ENCODE measurements around the gene HSPB6.

Gene HSPB6

DNA sequence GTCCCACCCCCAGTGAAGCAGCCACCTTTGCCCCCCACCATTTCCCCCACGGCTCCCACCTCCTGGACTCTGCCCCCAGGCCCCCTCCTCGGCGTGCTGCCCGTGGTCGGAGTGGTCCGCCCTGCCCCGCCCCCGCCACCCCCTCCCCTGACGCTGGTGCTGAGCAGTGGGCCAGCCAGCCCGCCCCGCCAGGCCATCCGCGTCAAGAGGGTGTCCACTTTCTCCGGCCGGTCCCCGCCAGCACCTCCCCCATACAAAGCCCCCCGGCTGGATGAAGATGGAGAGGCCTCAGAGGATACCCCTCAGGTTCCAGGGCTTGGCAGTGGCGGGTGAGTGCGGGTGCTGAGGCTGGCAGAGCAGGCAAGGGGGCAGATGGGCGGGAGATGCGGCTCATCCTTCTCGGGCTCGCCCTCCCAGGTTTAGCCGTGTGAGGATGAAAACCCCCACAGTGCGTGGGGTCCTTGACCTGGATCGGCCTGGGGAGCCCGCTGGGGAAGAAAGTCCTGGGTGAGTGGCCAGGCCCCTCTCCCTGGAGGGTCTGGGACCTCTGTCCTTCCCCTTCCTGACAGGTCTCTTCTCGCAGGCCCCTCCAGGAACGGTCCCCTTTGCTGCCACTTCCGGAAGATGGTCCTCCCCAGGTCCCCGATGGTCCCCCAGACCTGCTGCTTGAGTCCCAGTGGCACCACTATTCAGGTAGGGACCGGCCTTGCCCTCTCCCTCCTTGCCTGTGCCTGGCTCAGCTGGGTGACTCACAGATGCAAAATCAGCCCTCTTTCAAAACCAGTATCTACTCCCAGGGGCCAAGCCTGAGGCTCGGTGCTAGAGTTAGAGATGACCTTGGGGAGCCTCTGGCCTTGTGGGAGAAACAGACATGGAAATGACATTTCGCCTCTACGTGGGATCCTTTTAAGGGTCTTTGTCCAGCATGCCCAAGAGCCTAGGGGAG lies 23.4 kb downstream of the HSPB6 start:
- H3K9ac ChIP-seq (ENCODE audit: low read depth, low read length, poor library complexity, severe bottlenecking), result no peak overlapping the region
- no peak overlapping the region for H2AFZ ChIP-seq (ENCODE audit: low read length)
- H3K36me3 ChIP-seq (ENCODE audit: insufficient read depth, low read length), result peaks cover 45% of the 10 kb centered on the region; the same call in 1 of the 2 replicates
- H3K9me2 ChIP-seq (replicated peaks; ENCODE audit: low read depth, low read length), result no peaks in the 10 kb centered on the region
- H4K20me1 ChIP-seq (ENCODE audit: insufficient read depth, low read length, poor library complexity, severe bottlenecking), result no peaks in the 10 kb centered on the region
- TF ChIP-seq EZH2phosphoT487 (IDR thresholded peaks at IDR 0.05; ENCODE audit: borderline replicate concordance), result no peak
- TF ChIP-seq CTCF (conservative IDR thresholded peaks at IDR 0.05; ENCODE audit: low read length), result no peak
- no peak overlapping the region for H3K4me3 ChIP-seq (ENCODE audit: low read length, poor library complexity, severe bottlenecking)
- no peaks in the 10 kb centered on the region for H3K9me3 ChIP-seq (ENCODE audit: insufficient read depth, low read depth, low read length)
- H3K4me2 ChIP-seq (ENCODE audit: low read depth, low read length, poor library complexity, severe bottlenecking), result no peak overlapping the region
- no peaks in the 10 kb centered on the region for H3K4me1 ChIP-seq (ENCODE audit: insufficient read depth, low read length, poor library complexity, severe bottlenecking)
- H3K79me2 ChIP-seq (ENCODE audit: insufficient read depth, low read length), result no peaks in the 10 kb centered on the region
- no peaks in the 10 kb centered on the region for H3F3A ChIP-seq (ENCODE audit: low read depth)
- no peaks in the 10 kb centered on the region for H3K27me3 ChIP-seq (ENCODE audit: insufficient read depth, low read length, poor library complexity, severe bottlenecking)

DNA sequence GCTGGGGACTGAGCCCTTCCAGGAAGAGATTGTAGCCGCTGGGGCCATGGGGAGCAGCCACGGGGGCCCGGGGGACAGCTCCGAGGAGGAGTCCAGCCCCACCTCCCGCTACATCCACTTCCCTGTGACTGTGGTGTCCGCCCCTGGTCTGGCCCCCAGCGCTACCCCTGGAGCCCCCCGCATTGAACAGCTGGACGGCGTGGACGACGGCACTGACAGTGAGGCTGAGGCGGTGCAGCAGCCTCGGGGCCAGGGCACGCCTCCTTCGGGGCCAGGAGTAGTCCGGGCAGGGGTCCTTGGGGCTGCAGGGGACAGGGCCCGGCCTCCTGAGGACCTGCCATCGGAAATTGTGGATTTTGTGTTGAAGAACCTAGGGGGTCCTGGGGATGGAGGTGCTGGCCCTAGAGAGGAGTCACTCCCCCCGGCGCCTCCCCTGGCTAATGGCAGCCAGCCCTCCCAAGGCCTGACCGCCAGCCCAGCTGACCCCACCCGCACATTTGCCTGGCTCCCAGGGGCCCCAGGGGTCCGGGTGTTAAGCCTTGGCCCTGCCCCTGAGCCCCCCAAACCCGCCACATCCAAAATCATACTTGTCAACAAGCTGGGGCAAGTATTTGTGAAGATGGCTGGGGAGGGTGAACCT lies 24.2 kb downstream of the HSPB6 start:
- Histone ChIP-seq H3K9ac (ENCODE audit: low read depth, low read length, poor library complexity, severe bottlenecking) (no peak overlapping the region), H3K9me3 (ENCODE audit: insufficient read depth, low read depth, low read length) (no peaks in the 10 kb centered on the region), H3K36me3 (ENCODE audit: insufficient read depth, low read length) (peaks cover 45% of the 10 kb centered on the region; the same call in 1 of the 2 replicates), H3K4me2 (ENCODE audit: low read depth, low read length, poor library complexity, severe bottlenecking) (no peak overlapping the region), H3K4me3 (ENCODE audit: low read length, poor library complexity, severe bottlenecking) (no peak overlapping the region), H4K20me1 (ENCODE audit: insufficient read depth, low read length, poor library complexity, severe bottlenecking) (no peaks in the 10 kb centered on the region), H3K27me3 (ENCODE audit: insufficient read depth, low read length, poor library complexity, severe bottlenecking) (no peaks in the 10 kb centered on the region), H3K79me2 (ENCODE audit: insufficient read depth, low read length) (no peaks in the 10 kb centered on the region), H2AFZ (ENCODE audit: low read length) (no peak overlapping the region), H3F3A (ENCODE audit: low read depth) (no peaks in the 10 kb centered on the region), H3K4me1 (ENCODE audit: insufficient read depth, low read length, poor library complexity, severe bottlenecking) (no peaks in the 10 kb centered on the region), H3K9me2 (replicated peaks; ENCODE audit: low read depth, low read length) (no peaks in the 10 kb centered on the region)
- TF ChIP-seq CTCF (conservative IDR thresholded peaks at IDR 0.05; ENCODE audit: low read length) (no peak), EZH2phosphoT487 (IDR thresholded peaks at IDR 0.05; ENCODE audit: borderline replicate concordance) (no peak)

DNA sequence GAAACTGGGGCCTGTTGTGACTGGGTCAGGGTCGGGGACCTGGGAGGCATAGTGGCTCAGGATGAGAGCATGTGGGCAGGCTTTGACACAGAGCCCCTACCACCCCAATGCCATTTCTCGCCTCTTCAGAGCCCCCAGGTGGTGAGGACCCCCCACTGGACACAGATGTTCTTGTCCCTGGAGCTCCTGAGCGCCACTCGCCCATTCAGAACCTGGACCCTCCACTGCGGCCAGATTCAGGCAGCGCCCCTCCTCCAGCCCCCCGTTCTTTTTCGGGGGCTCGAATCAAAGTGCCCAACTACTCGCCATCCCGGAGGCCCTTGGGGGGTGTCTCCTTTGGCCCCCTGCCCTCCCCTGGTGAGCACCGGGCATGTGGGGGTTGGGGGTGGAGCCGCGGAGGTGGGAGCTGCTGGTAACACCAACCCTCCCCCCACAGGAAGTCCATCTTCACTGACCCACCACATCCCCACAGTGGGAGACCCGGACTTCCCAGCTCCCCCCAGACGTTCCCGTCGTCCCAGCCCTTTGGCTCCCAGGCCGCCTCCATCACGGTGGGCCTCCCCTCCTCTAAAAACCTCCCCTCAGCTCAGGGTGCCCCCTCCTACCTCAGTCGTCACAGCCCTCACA lies 24.9 kb downstream of the HSPB6 start:
- Histone ChIP-seq H3K79me2 (ENCODE audit: insufficient read depth, low read length) (no peaks in the 10 kb centered on the region), H4K20me1 (ENCODE audit: insufficient read depth, low read length, poor library complexity, severe bottlenecking) (no peaks in the 10 kb centered on the region), H3K36me3 (ENCODE audit: insufficient read depth, low read length) (peaks cover 48% of the 10 kb centered on the region; the same call in 1 of the 2 replicates), H3K9me2 (replicated peaks; ENCODE audit: low read depth, low read length) (no peaks in the 10 kb centered on the region), H2AFZ (ENCODE audit: low read length) (no peak overlapping the region), H3K9me3 (ENCODE audit: insufficient read depth, low read depth, low read length) (no peaks in the 10 kb centered on the region), H3K9ac (ENCODE audit: low read depth, low read length, poor library complexity, severe bottlenecking) (no peak overlapping the region), H3K4me2 (ENCODE audit: low read depth, low read length, poor library complexity, severe bottlenecking) (no peak overlapping the region), H3K4me1 (ENCODE audit: insufficient read depth, low read length, poor library complexity, severe bottlenecking) (no peaks in the 10 kb centered on the region), H3K4me3 (ENCODE audit: low read length, poor library complexity, severe bottlenecking) (no peak overlapping the region), H3K27me3 (ENCODE audit: insufficient read depth, low read length, poor library complexity, severe bottlenecking) (no peaks in the 10 kb centered on the region), H3F3A (ENCODE audit: low read depth) (no peaks in the 10 kb centered on the region)
- no peak for TF ChIP-seq EZH2phosphoT487 (IDR thresholded peaks at IDR 0.05; ENCODE audit: borderline replicate concordance)
